IPS-15b (cell line): ENCODE results near the gene SPATA13.

Source experiments
- H3K27me3 ChIP-seq: one replicate; pipeline ENCODE4 v1.6.1; 2013; ENCODE audit warnings: low read length; ENCODE audit not compliant: control insufficient read depth, insufficient read depth
- H3K36me3 ChIP-seq: one replicate; pipeline ENCODE4 v1.6.1; 2013; ENCODE audit warnings: low read length; ENCODE audit not compliant: control insufficient read depth, insufficient read depth
- H3K4me1 ChIP-seq: one replicate; pipeline ENCODE4 v1.6.1; 2013; ENCODE audit warnings: mild to moderate bottlenecking, low read length; ENCODE audit not compliant: control insufficient read depth, insufficient read depth
- H3K4me3 ChIP-seq: one replicate; pipeline ENCODE4 v1.5.1; 2013; ENCODE audit warnings: low read depth, low read length
- H3K9ac ChIP-seq: one replicate; pipeline ENCODE4 v1.6.1; 2013; ENCODE audit warnings: low read depth, mild to moderate bottlenecking, low read length
- H3K9me3 ChIP-seq: one replicate; pipeline ENCODE4 v1.6.1; 2013; ENCODE audit warnings: mild to moderate bottlenecking, low read length; ENCODE audit not compliant: control insufficient read depth, insufficient read depth

The SPATA13 gene

GRCh38 chr13:24128112-24128511 lies 32.4 kb upstream of the SPATA13 start:
- Histone ChIP-seq H3K27me3 (no peaks in the 10 kb centered on the region), H3K4me3 (no peak overlapping the region), H3K36me3 (no peaks in the 10 kb centered on the region), H3K9me3 (no peaks in the 10 kb centered on the region), H3K9ac (no peak overlapping the region), H3K4me1 (peaks cover 5% of the 10 kb centered on the region)

- H3K4me3 ChIP-seq: no peak overlapping the region
- peaks cover 7% of the 10 kb centered on the region for H3K4me1 ChIP-seq
- H3K9ac ChIP-seq: no peak overlapping the region
- no peaks in the 10 kb centered on the region for H3K36me3 ChIP-seq
- no peaks in the 10 kb centered on the region for H3K9me3 ChIP-seq
- H3K27me3 ChIP-seq: no peaks in the 10 kb centered on the region
These were observed 31.6 kb upstream of the SPATA13 start for GRCh38 chr13:24128962-24129361.

GRCh38 chr13:24129914-24130774 lies 30.4 kb upstream of the SPATA13 start:
- Histone ChIP-seq H3K36me3 (no peaks in the 10 kb centered on the region), H3K27me3 (no peaks in the 10 kb centered on the region), H3K9me3 (no peaks in the 10 kb centered on the region), H3K4me3 (no peak overlapping the region), H3K4me1 (peaks cover 6% of the 10 kb centered on the region), H3K9ac (no peak overlapping the region)

GRCh38 chr13:24131749-24132148 lies 28.8 kb upstream of the SPATA13 start:
- no peak overlapping the region for H3K4me3 ChIP-seq
- no peak overlapping the region for H3K9ac ChIP-seq
- no peaks in the 10 kb centered on the region for H3K36me3 ChIP-seq
- H3K9me3 ChIP-seq: no peaks in the 10 kb centered on the region
- H3K4me1 ChIP-seq: peaks cover 3% of the 10 kb centered on the region
- no peaks in the 10 kb centered on the region for H3K27me3 ChIP-seq

- Histone ChIP-seq H3K36me3 (no peaks in the 10 kb centered on the region), H3K4me1 (peaks cover 3% of the 10 kb centered on the region), H3K9me3 (no peaks in the 10 kb centered on the region), H3K9ac (no peak overlapping the region), H3K27me3 (no peaks in the 10 kb centered on the region), H3K4me3 (no peak overlapping the region)
These were observed 27.3 kb upstream of the SPATA13 start for GRCh38 chr13:24133021-24133795.

- H3K36me3 ChIP-seq: no peaks in the 10 kb centered on the region
- H3K9me3 ChIP-seq: no peaks in the 10 kb centered on the region
- H3K27me3 ChIP-seq: no peaks in the 10 kb centered on the region
- H3K9ac ChIP-seq: no peak overlapping the region
- no peak overlapping the region for H3K4me3 ChIP-seq
- peaks cover 3% of the 10 kb centered on the region for H3K4me1 ChIP-seq
These were observed 26.3 kb upstream of the SPATA13 start for GRCh38 chr13:24134231-24134630.

GRCh38 chr13:24134757-24135156 lies 25.8 kb upstream of the SPATA13 start:
- H3K36me3 ChIP-seq: no peaks in the 10 kb centered on the region
- H3K4me3 ChIP-seq: no peak overlapping the region
- H3K27me3 ChIP-seq: no peaks in the 10 kb centered on the region
- H3K4me1 ChIP-seq: peaks cover 3% of the 10 kb centered on the region
- H3K9ac ChIP-seq: no peak overlapping the region
- no peaks in the 10 kb centered on the region for H3K9me3 ChIP-seq

- H3K4me3 ChIP-seq: no peak overlapping the region
- H3K27me3 ChIP-seq: no peaks in the 10 kb centered on the region
- no peak overlapping the region for H3K9ac ChIP-seq
- no peaks in the 10 kb centered on the region for H3K36me3 ChIP-seq
- H3K4me1 ChIP-seq: peaks cover 3% of the 10 kb centered on the region
- H3K9me3 ChIP-seq: no peaks in the 10 kb centered on the region
These were observed 24.7 kb upstream of the SPATA13 start for GRCh38 chr13:24135674-24136300.

- Histone ChIP-seq H3K9ac (no peak overlapping the region), H3K27me3 (no peaks in the 10 kb centered on the region), H3K9me3 (no peaks in the 10 kb centered on the region), H3K4me1 (peaks cover 5% of the 10 kb centered on the region), H3K4me3 (no peak overlapping the region), H3K36me3 (no peaks in the 10 kb centered on the region)
These were observed 21.6 kb upstream of the SPATA13 start for GRCh38 chr13:24138911-24139310.

GRCh38 chr13:24141333-24141910 lies 19.1 kb upstream of the SPATA13 start:
- Histone ChIP-seq H3K27me3 (no peaks in the 10 kb centered on the region), H3K9me3 (no peaks in the 10 kb centered on the region), H3K4me1 (peaks cover 10% of the 10 kb centered on the region), H3K9ac (no peak overlapping the region), H3K36me3 (no peaks in the 10 kb centered on the region), H3K4me3 (no peak overlapping the region)

GRCh38 chr13:24142453-24142852 lies 18.1 kb upstream of the SPATA13 start:
- H3K9ac ChIP-seq: no peak overlapping the region
- no peaks in the 10 kb centered on the region for H3K27me3 ChIP-seq
- H3K4me1 ChIP-seq: peaks cover 10% of the 10 kb centered on the region
- no peaks in the 10 kb centered on the region for H3K9me3 ChIP-seq
- H3K36me3 ChIP-seq: no peaks in the 10 kb centered on the region
- H3K4me3 ChIP-seq: no peak overlapping the region
